H1 (cell line): Measurements from ENCODE around the gene COLEC11.
"Not testable (repeated sequence)": the region's sequence is repeated elsewhere in the genome, so short reads cannot be mapped to it uniquely, and the experiment has no call there.

Source experiments
- ATF3 ChIP-seq: IDR thresholded peaks from 2 replicates; pipeline ENCODE4 v1.6.1; 2011; ENCODE audit warnings: low read depth, mild to moderate bottlenecking, low read length; ENCODE audit not compliant: insufficient read depth
- BRCA1 ChIP-seq: IDR thresholded peaks from 2 replicates; pipeline ENCODE4 v1.6.1; 2012; ENCODE audit warnings: low read depth, low read length, improper control_type of control experiment
- CTCF ChIP-seq, 3 experiments: IDR thresholded peaks; 1 replicate in 2 of 3; 2 replicates in 1 of 3; pipeline versions ENCODE4 v1.5.1 to v1.6.1; 2011; ENCODE audit warnings: low read length in 3 of 3, mild to moderate bottlenecking in 3 of 3, inconsistent platforms in 2 of 3, low read depth in 1 of 3, moderate library complexity in 1 of 3; ENCODE audit not compliant: insufficient read depth in 1 of 3; ENCODE audit errors: control extremely low read depth in 1 of 3
- EZH2 ChIP-seq: fragments of 200-600 bp; sonication (generic); IDR thresholded peaks from 2 replicates; pipeline ENCODE4 v1.7.1; 2012; ENCODE audit warnings: low read depth, mild to moderate bottlenecking, moderate library complexity, low read length, inconsistent platforms; ENCODE audit not compliant: severe bottlenecking
- FOSL1 ChIP-seq: IDR thresholded peaks from 2 replicates; pipeline ENCODE4 v1.6.1; 2011; ENCODE audit warnings: mild to moderate bottlenecking, low read depth, low read length, moderate library complexity; ENCODE audit not compliant: insufficient read depth
- KDM5A ChIP-seq: fragments of 200-600 bp; IDR thresholded peaks from 2 replicates; pipeline ENCODE4 v1.7.1; 2012; ENCODE audit warnings: mild to moderate bottlenecking, low read length, inconsistent platforms, mixed read lengths
- MAFK ChIP-seq: IDR thresholded peaks from 2 replicates; pipeline ENCODE4 v1.6.1; 2012; ENCODE audit warnings: low read depth, mild to moderate bottlenecking, improper control_type of control experiment, low read length
- NANOG ChIP-seq: IDR thresholded peaks from 2 replicates; pipeline ENCODE4 v1.6.1; 2011; ENCODE audit warnings: low read length, low read depth, mild to moderate bottlenecking, inconsistent platforms; ENCODE audit not compliant: insufficient read depth, poor library complexity, severe bottlenecking
- NRF1 ChIP-seq: IDR thresholded peaks from 2 replicates; pipeline ENCODE4 v1.6.1; 2011; ENCODE audit warnings: mild to moderate bottlenecking, low read depth, low read length, improper control_type of control experiment
- POLR2AphosphoS5 ChIP-seq: IDR thresholded peaks from 2 replicates; pipeline ENCODE4 v1.6.1; 2011; ENCODE audit warnings: low read depth, low read length
- RFX5 ChIP-seq: IDR thresholded peaks from 2 replicates; pipeline ENCODE4 v1.6.1; 2011; ENCODE audit warnings: low read depth, low read length, improper control_type of control experiment, borderline replicate concordance
- SRF ChIP-seq: IDR thresholded peaks from 2 replicates; pipeline ENCODE4 v1.6.1; 2011; ENCODE audit warnings: mild to moderate bottlenecking, low read depth, low read length, moderate library complexity
- TAF1 ChIP-seq: IDR thresholded peaks from 2 replicates; pipeline ENCODE4 v1.6.1; 2011; ENCODE audit warnings: mild to moderate bottlenecking, low read depth, low read length
- YY1 ChIP-seq: IDR thresholded peaks from 2 replicates; pipeline ENCODE4 v1.6.1; 2011; ENCODE audit warnings: low read depth, mild to moderate bottlenecking, low read length

GRCh38 chr2:3609279-3609673, 14.4 kb downstream of the COLEC11 start:
- not testable (repeated sequence) for TF ChIP-seq CTCF (IDR thresholded peaks at IDR 0.05; ENCODE audit: control extremely low read depth in 1 of 3, insufficient read depth in 1 of 3, low read depth in 1 of 3, low read length in 3 of 3); TAF1; NANOG; RFX5; BRCA1; SRF; YY1; NRF1; KDM5A; FOSL1; EZH2; MAFK; ATF3; POLR2AphosphoS5
